AG04450 (cell line): ENCODE data around the gene EFCAB6. TPM values are rescaled to one million over a fixed set of nuclear protein-coding genes. Genes with fewer than 3 reads are reported as not detected.

ENCODE experiments used
- CTCF ChIA-PET: fragments of 300-600, 350-600 bp; formaldehyde crosslinking; extraction: SDS; loops from one replicate; lab custom pipeline; 2022; ENCODE audit warnings: antibody characterized with exemption, inconsistent platforms; lab: Charles Lee
- POLR2A ChIA-PET: fragments of 350-600 bp; formaldehyde crosslinking; extraction: SDS; loops from one replicate; lab custom pipeline; 2021; ENCODE audit warnings: antibody characterized with exemption, inconsistent platforms; lab: Yijun Ruan, JAX
- DNase-seq: peaks from one replicate; pipeline ENCODE4 v3.0.0-alpha.2; 2011; ENCODE audit warnings: low read depth, low spot score
- H3K27ac ChIP-seq: one replicate; pipeline ENCODE4 v1.5.1; 2012; ENCODE audit warnings: low read depth, low read length, control low read depth
- H3K27me3 ChIP-seq: one replicate; pipeline ENCODE4 v1.6.0; 2012; ENCODE audit warnings: low read length; ENCODE audit not compliant: control insufficient read depth, insufficient read depth
- H3K4me3 ChIP-seq: 2 replicates; pipeline ENCODE4 v1.5.1; 2011; ENCODE audit warnings: mild to moderate bottlenecking, low read depth, low read length, control low read depth
- H3K9me3 ChIP-seq: 2 replicates; pipeline ENCODE4 v1.5.1; 2012; ENCODE audit warnings: low read length; ENCODE audit not compliant: control insufficient read depth, insufficient read depth
- polyA plus RNA-seq: library from polyadenylated mRNA; depleted of rRNA; stranded (reverse); fragments of >200 nt; gene quantifications from 2 replicates; pipeline ENCODE4 v1.2.3, GENCODE V29; 2011
- TF ChIP-seq, protein P1 (sequence below): IDR thresholded peaks from 2 replicates; pipeline ENCODE4 v1.5.1; 2011; ENCODE audit warnings: low read depth, low read length, control low read depth, inconsistent platforms

Gene EFCAB6
- polyA plus RNA-seq, 1 experiment: 1.4 TPM

DNA sequence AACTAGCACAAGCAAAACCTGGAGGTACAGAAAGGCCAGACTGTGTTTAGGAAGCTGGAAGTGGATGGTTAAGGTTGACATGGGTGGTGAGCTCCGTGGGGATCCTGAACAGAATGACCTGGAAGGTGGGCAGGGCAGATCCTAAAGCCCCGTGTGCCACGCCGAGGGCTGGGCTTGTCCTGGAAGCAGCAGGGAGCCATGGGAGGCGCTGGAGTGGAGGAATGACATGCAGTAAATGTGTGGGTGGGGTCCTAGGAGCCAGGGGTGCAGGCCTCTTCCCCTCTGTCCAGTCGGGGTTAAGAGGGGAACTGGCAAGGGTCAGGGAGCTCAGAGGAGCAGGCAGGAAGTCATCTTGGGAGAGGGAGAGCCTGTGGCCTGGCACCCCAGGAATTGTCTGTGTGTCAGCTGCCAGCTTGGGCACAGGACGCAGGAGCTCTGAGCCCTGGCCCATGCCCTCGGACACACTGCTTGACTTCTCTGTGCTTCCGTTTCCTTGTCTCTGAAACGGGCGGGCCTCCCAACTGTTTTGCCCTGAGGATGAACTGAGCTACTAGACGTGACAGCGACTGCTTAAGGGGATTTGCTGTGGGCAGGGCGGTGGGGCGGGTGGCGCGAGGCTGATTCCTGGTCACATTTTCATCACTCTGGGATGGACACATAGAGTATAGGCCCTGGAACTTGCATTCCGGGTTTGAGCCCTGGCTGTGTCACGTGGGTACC lies 324.6 kb downstream of the EFCAB6 start:
- H3K9me3 ChIP-seq: peaks cover 56% of the 10 kb centered on the region
- H3K4me3 ChIP-seq: no peak overlapping the region
- TF ChIP-seq, protein P1, sequence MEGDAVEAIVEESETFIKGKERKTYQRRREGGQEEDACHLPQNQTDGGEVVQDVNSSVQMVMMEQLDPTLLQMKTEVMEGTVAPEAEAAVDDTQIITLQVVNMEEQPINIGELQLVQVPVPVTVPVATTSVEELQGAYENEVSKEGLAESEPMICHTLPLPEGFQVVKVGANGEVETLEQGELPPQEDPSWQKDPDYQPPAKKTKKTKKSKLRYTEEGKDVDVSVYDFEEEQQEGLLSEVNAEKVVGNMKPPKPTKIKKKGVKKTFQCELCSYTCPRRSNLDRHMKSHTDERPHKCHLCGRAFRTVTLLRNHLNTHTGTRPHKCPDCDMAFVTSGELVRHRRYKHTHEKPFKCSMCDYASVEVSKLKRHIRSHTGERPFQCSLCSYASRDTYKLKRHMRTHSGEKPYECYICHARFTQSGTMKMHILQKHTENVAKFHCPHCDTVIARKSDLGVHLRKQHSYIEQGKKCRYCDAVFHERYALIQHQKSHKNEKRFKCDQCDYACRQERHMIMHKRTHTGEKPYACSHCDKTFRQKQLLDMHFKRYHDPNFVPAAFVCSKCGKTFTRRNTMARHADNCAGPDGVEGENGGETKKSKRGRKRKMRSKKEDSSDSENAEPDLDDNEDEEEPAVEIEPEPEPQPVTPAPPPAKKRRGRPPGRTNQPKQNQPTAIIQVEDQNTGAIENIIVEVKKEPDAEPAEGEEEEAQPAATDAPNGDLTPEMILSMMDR: no peak
- H3K27me3 ChIP-seq: no peaks in the 10 kb centered on the region
- ChIA-PET CTCF (no interaction called here), POLR2A (no interaction called here)
- no peak overlapping the region for H3K27ac ChIP-seq
- DNase-seq: no peak

DNA sequence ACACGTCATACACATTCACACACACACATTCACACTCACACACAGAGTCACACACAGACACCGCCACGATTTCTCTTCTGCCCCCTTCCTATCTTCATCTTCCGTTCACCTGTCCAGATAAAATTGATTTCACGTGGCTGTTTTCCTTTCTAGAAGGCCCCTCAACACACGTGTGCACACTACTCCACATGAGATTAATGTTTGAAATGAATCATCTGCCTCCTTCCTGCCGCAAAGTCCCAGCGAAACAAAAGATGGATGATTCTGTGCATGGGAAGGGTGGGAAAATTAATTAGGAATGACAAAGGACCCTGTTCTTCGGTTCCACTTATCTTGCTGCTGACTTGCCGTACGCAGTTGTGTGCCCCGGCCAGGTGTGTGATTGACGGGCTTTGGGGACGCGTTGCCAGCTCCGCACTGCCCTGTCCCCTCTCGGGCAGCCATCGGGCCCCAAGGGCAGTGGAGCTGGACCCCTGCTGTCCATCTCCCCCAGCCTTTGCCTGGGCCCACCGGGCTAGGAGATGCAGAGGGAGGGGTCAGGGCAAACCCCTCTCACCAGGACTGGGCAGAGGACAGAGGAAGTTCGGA lies 326.5 kb downstream of the EFCAB6 start:
- H3K4me3 ChIP-seq: no peak overlapping the region
- DNase-seq: no peak
- H3K27ac ChIP-seq: no peak overlapping the region
- TF ChIP-seq, protein P1: no peak
- CTCF ChIA-PET: no interaction called here
- H3K27me3 ChIP-seq: peaks cover 2% of the 10 kb centered on the region
- peaks cover 54% of the 10 kb centered on the region for H3K9me3 ChIP-seq
- POLR2A ChIA-PET: no interaction called here

DNA sequence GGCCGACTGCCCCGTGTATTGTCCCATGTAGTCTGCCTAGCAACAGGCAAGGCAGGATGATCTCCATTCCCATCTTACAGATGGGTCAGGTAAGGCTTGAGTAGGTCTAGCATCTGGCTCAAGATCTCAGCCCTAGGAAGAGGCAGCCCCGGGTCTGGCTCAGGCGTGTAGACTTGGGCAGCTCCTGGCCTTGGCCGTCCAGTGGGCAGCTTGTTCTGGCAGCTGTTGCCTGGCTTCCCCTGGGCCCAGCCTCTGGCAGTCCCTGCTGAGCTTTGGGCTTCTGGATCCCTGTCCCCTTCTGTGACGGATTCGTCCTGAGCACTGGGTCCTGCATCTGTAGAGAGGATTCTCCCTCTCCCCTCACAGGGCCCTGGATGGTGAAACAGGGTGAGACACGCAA lies 327.9 kb downstream of the EFCAB6 start:
- H3K27me3 ChIP-seq: peaks cover 2% of the 10 kb centered on the region
- ChIA-PET POLR2A (no interaction called here), CTCF (no interaction called here)
- H3K4me3 ChIP-seq: no peak overlapping the region
- no peak overlapping the region for H3K27ac ChIP-seq
- H3K9me3 ChIP-seq: peaks cover 47% of the 10 kb centered on the region
- DNase-seq: no peak
- TF ChIP-seq, protein P1: no peak

DNA sequence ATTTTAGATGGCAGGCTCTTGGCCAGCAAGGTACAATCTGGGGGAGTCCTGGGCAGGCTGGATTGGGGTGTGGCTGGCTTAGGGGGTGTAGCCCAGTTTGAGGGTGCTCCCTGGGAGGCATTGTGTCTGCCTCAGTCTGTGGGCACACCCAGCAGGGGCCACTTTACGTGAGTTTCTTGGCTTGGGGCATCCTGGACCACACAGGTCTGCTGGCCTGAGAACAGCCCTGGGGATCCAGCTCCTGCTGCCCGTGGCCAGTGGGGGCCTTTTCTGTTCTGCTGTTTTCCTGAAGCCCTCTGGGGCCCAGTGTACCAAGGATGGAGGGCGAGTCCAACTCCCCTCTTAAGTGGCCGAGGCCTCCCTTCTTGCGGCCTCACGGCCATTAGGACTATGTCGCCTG lies 328.4 kb downstream of the EFCAB6 start:
- H3K27ac ChIP-seq: no peak overlapping the region
- TF ChIP-seq, protein P1: no peak
- H3K4me3 ChIP-seq: no peak overlapping the region
- peaks cover 46% of the 10 kb centered on the region for H3K9me3 ChIP-seq
- no peak for DNase-seq
- POLR2A ChIA-PET: no interaction called here
- H3K27me3 ChIP-seq: peaks cover 2% of the 10 kb centered on the region
- CTCF ChIA-PET: no interaction called here

DNA sequence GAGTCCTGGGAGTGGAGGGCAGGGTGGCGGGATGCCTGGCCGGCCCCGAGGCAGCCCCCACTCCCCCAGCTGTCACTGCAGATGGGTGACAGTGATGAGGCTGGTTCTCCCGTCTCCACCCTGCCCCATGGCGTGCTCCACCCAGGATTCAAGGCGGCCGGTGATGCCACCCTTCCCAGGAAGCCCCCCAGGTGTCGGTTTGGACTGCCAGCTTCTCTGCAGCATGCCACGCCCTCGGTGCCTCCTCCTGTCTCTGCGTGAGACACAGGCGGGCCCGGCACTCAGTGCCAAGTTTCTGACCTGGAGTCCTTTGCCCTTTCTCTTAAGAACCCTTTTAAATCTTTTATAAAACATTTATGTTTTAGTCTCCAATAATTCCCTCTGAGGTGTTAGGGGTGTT lies 328.8 kb downstream of the EFCAB6 start:
- CTCF ChIA-PET: no interaction called here
- TF ChIP-seq, protein P1: no peak

More for the DNA sequence above, 328.8 kb downstream of the EFCAB6 start:
- DNase-seq: no peak
- Histone ChIP-seq H3K9me3 (peaks cover 47% of the 10 kb centered on the region), H3K4me3 (no peak overlapping the region), H3K27me3 (peaks cover 2% of the 10 kb centered on the region), H3K27ac (no peak overlapping the region)
- POLR2A ChIA-PET: no interaction called here
